ENCODE data around the gene FOXD4L3. TPM values are rescaled to one million over a fixed set of nuclear protein-coding genes. Genes with fewer than 3 reads are reported as not detected.
"Not testable (repeated sequence)": the region's sequence is repeated elsewhere in the genome, so short reads cannot be mapped to it uniquely, and the experiment has no call there.

Gene FOXD4L3
- total RNA-seq, 2 donors from 2014 or later: 0.15 TPM; not detected in 1

DNA sequence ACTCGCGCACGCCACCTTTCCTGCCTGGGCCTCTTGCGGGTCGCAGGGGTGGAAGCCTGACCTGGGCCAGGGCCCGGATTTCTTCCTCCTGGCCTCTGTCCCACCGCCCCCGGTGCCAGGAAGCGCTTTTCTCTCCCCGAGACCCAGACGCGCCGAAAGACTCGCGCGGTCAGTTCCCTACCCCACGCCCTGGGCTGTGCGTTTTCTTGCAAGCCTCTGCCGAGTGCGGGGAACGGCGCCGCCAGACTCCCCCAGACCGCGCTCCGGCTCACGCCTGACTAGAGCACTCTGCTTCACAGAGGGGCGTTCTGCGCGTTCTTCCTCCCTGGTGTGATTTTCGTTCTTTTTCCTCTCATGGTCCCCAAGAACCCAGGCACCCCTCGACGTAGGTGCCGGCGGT, 4.5 kb downstream of the FOXD4L3 start:
- peaks cover 10% of the 10 kb centered on the region for H3K27me3 ChIP-seq (ENCODE audit: control insufficient read depth, insufficient read depth, low read length, poor library complexity, severe bottlenecking)
- H3K27ac ChIP-seq (ENCODE audit: low read depth, low read length); H3K27ac Mint-ChIP-seq; DNase-seq; H3K4me1 ChIP-seq (ENCODE audit: control insufficient read depth, insufficient read depth, low read length); H3K9me3 ChIP-seq (ENCODE audit: control insufficient read depth, low read length); H3K36me3 Mint-ChIP-seq (ENCODE audit: low read depth); H3K4me1 Mint-ChIP-seq; H3K4me3 ChIP-seq (ENCODE audit: low read length); H3K36me3 ChIP-seq (ENCODE audit: control insufficient read depth, insufficient read depth, low read length); H3K9me3 Mint-ChIP-seq; H3K4me3 Mint-ChIP-seq; H3K9ac ChIP-seq (ENCODE audit: extremely low read depth, low read length, poor library complexity, severe bottlenecking): not testable (repeated sequence)
- WGBS, 2 experiments (ENCODE audit: insufficient coverage in 1 of 2, insufficient read length in 1 of 2): 12% methylated on average over 11 of the region's 35 CpGs; no CpG with 5 or more reads in 1 of the 2 experiments
- peaks cover 14% of the 10 kb centered on the region for H3K27me3 Mint-ChIP-seq (ENCODE audit: insufficient read depth)

DNA sequence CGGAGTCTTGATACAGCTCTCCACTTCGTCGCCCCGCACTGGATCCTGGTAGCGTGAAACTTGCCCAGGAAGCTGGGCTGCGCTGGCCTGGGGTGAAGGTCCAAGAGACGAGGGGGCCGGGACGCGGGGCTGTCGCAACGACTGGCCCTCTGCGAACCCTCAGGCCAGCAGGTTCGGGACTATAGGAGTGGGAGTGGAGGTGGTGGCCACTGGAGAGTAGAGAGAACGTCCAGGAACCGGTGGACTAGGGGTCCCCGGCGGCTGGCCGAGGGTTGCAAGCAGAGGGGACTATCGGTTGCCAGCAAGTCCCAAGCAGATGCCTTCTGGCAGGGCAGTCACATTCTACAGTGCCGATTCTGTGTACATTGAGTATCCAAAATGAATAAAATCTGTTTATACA, 5.0 kb downstream of the FOXD4L3 start:
- not testable (repeated sequence) for H3K4me1 ChIP-seq (ENCODE audit: control insufficient read depth, insufficient read depth, low read length); H3K36me3 ChIP-seq (ENCODE audit: control insufficient read depth, insufficient read depth, low read length); H3K36me3 Mint-ChIP-seq (ENCODE audit: low read depth); H3K9me3 Mint-ChIP-seq; H3K27ac Mint-ChIP-seq; H3K4me1 Mint-ChIP-seq; H3K4me3 ChIP-seq (ENCODE audit: low read length); H3K9me3 ChIP-seq (ENCODE audit: control insufficient read depth, low read length); DNase-seq; H3K4me3 Mint-ChIP-seq; H3K27ac ChIP-seq (ENCODE audit: low read depth, low read length); H3K9ac ChIP-seq (ENCODE audit: extremely low read depth, low read length, poor library complexity, severe bottlenecking)
- WGBS, 2 experiments (ENCODE audit: insufficient coverage in 1 of 2, insufficient read length in 1 of 2): 31 to 40% methylated on average over 6 to 16 of the region's 21 CpGs
- H3K27me3 Mint-ChIP-seq (ENCODE audit: insufficient read depth): peaks cover 14% of the 10 kb centered on the region
- H3K27me3 ChIP-seq (ENCODE audit: control insufficient read depth, insufficient read depth, low read length, poor library complexity, severe bottlenecking): peaks cover 10% of the 10 kb centered on the region

DNA sequence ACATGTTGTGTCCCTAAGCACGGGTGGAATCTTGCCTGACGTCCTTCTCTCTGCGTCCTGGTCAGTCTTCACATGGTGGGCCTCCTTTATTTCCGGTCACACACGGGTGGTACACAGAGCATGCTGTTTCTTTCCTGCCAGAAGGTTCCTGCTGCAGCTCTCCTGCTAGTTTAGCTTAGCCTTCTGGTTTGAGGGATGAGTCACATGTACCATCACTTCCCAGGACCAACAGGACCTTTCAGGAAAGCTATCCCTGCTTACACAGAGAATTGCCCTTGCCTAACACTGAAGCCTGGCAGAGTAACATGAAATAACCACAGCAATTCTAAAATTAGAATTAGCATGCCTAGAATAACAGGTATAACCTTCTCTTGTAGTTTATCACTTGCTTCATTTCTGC, 8.5 kb downstream of the FOXD4L3 start:
- not testable (repeated sequence) for H3K4me1 Mint-ChIP-seq; H3K4me3 Mint-ChIP-seq; H3K4me3 ChIP-seq (ENCODE audit: low read length); H3K36me3 Mint-ChIP-seq (ENCODE audit: low read depth); H3K27ac ChIP-seq (ENCODE audit: low read depth, low read length); DNase-seq; H3K27me3 Mint-ChIP-seq (ENCODE audit: insufficient read depth); H3K9me3 Mint-ChIP-seq; H3K27ac Mint-ChIP-seq; H3K4me1 ChIP-seq (ENCODE audit: control insufficient read depth, insufficient read depth, low read length); H3K9ac ChIP-seq (ENCODE audit: extremely low read depth, low read length, poor library complexity, severe bottlenecking); H3K36me3 ChIP-seq (ENCODE audit: control insufficient read depth, insufficient read depth, low read length); H3K9me3 ChIP-seq (ENCODE audit: control insufficient read depth, low read length)
- peaks cover 12% of the 10 kb centered on the region for H3K27me3 ChIP-seq (ENCODE audit: control insufficient read depth, insufficient read depth, low read length, poor library complexity, severe bottlenecking)
- WGBS, 2 experiments (ENCODE audit: insufficient coverage in 1 of 2, insufficient read length in 1 of 2): no CpG with 5 or more reads among the region's 5 CpGs

DNA sequence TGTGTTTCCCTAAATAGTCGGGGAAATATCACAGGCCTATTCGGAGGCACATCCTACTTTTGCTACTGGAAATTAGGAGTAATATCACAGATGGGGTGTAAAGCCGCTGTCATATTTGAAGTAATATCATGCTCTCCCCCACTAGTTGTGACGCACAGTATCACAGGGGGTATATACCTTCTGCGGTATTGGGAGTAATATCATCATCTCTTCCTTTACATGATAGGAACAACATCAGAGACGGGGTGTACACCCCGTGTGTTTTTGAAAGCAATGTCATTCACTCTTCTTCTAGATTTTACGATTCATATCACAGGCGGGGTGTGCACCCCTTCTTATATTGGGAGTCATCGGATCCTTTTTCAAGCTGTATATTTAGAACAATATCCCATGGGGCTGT, 15.5 kb downstream of the FOXD4L3 start:
- H3K4me1 Mint-ChIP-seq; H3K4me3 Mint-ChIP-seq; H3K36me3 Mint-ChIP-seq (ENCODE audit: low read depth); H3K36me3 ChIP-seq (ENCODE audit: control insufficient read depth, insufficient read depth, low read length); H3K9me3 Mint-ChIP-seq; H3K9ac ChIP-seq (ENCODE audit: extremely low read depth, low read length, poor library complexity, severe bottlenecking); H3K4me1 ChIP-seq (ENCODE audit: control insufficient read depth, insufficient read depth, low read length); H3K27ac Mint-ChIP-seq; H3K9me3 ChIP-seq (ENCODE audit: control insufficient read depth, low read length); H3K4me3 ChIP-seq (ENCODE audit: low read length); H3K27ac ChIP-seq (ENCODE audit: low read depth, low read length): not testable (repeated sequence)
- DNase-seq: peak; percentile 4
- H3K27me3 ChIP-seq (ENCODE audit: control insufficient read depth, insufficient read depth, low read length, poor library complexity, severe bottlenecking): peaks cover 11% of the 10 kb centered on the region
- WGBS, 2 experiments (ENCODE audit: insufficient coverage in 1 of 2, insufficient read length in 1 of 2): 67 to 80% methylated on average over 3 to 7 of the region's 10 CpGs
- peaks cover 11% of the 10 kb centered on the region for H3K27me3 Mint-ChIP-seq (ENCODE audit: insufficient read depth)

DNA sequence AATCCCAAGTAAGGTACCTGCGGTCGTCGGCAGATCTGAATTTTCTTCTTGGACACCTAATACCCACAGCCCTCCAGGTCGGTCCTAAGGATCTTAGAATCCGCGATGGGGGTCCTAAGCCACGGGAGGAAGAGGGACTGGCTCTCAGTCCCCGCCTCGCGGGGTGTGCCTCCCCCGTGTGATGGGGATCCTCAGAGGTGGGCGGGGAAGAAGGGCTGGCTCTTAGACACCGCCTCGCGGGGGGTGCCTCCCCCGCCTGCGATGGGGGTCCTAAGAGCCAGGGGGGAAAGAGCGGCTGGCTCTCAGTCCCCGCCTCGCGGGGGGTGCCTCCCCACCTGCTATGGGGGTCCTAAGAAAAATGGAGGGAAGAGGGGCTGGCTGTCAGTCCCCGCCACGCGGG, 21.1 kb downstream of the FOXD4L3 start:
- H3K9me3 Mint-ChIP-seq; H3K4me1 ChIP-seq (ENCODE audit: control insufficient read depth, insufficient read depth, low read length); H3K36me3 ChIP-seq (ENCODE audit: control insufficient read depth, insufficient read depth, low read length); H3K36me3 Mint-ChIP-seq (ENCODE audit: low read depth); H3K4me1 Mint-ChIP-seq; H3K27me3 ChIP-seq (ENCODE audit: control insufficient read depth, insufficient read depth, low read length, poor library complexity, severe bottlenecking); H3K4me3 ChIP-seq (ENCODE audit: low read length); H3K27ac ChIP-seq (ENCODE audit: low read depth, low read length); H3K27me3 Mint-ChIP-seq (ENCODE audit: insufficient read depth); H3K9ac ChIP-seq (ENCODE audit: extremely low read depth, low read length, poor library complexity, severe bottlenecking); H3K4me3 Mint-ChIP-seq; DNase-seq; H3K27ac Mint-ChIP-seq; H3K9me3 ChIP-seq (ENCODE audit: control insufficient read depth, low read length): not testable (repeated sequence)
- WGBS, 2 experiments (ENCODE audit: insufficient coverage in 1 of 2, insufficient read length in 1 of 2): 40% methylated on average over 2 of the region's 24 CpGs; no CpG with 5 or more reads in 1 of the 2 experiments

DNA sequence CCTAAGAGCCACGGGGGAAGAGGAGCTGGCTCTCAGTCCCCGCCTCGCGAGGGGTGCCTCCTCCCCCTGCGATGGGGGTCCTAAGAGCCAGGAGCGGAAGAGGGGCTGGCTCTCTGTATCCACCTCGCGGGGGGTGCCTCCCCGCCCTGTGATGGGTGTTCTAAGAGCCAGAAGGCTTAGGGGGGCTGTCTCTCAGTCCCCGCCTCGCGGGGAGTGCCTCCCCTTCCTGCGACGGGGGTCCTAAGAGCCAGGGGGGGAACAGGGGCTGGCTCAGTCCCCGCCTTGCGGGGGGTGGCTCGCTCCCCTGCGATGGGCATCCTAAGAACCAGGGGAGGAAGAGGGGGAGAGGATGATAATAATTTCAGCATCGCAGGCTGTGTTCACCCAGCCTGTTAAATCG, 21.9 kb downstream of the FOXD4L3 start:
- H3K9me3 Mint-ChIP-seq; H3K27me3 Mint-ChIP-seq (ENCODE audit: insufficient read depth); H3K9ac ChIP-seq (ENCODE audit: extremely low read depth, low read length, poor library complexity, severe bottlenecking); DNase-seq; H3K36me3 ChIP-seq (ENCODE audit: control insufficient read depth, insufficient read depth, low read length); H3K27me3 ChIP-seq (ENCODE audit: control insufficient read depth, insufficient read depth, low read length, poor library complexity, severe bottlenecking); H3K4me1 ChIP-seq (ENCODE audit: control insufficient read depth, insufficient read depth, low read length); H3K9me3 ChIP-seq (ENCODE audit: control insufficient read depth, low read length); H3K4me3 ChIP-seq (ENCODE audit: low read length); H3K4me3 Mint-ChIP-seq; H3K4me1 Mint-ChIP-seq; H3K27ac Mint-ChIP-seq; H3K27ac ChIP-seq (ENCODE audit: low read depth, low read length); H3K36me3 Mint-ChIP-seq (ENCODE audit: low read depth): not testable (repeated sequence)
- WGBS, 2 experiments (ENCODE audit: insufficient coverage in 1 of 2, insufficient read length in 1 of 2): no CpG with 5 or more reads among the region's 20 CpGs

DNA sequence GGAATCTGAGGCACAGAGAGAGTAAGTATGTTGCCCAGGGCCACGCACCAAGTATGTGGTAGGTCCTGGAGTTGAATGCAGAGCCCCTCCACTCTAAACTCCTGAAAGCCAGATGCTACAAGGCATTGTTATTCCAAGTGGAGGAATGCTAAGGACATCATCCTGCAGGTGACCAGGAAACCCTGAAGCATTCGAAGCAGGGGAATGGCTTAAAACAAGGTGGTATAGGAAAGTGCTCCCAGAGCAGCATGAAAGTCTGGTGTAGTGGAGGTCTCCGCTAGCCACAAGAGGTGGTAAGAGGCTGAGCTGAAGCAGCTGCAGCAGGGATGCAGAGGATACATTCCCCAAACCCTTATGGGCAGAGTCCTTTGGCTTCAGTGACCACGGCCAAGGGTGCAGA, 26.4 kb downstream of the FOXD4L3 start:
- DNase-seq; H3K27ac Mint-ChIP-seq; H3K36me3 ChIP-seq (ENCODE audit: control insufficient read depth, insufficient read depth, low read length); H3K4me1 ChIP-seq (ENCODE audit: control insufficient read depth, insufficient read depth, low read length); H3K4me3 ChIP-seq (ENCODE audit: low read length); H3K27ac ChIP-seq (ENCODE audit: low read depth, low read length); H3K36me3 Mint-ChIP-seq (ENCODE audit: low read depth); H3K4me1 Mint-ChIP-seq; H3K9ac ChIP-seq (ENCODE audit: extremely low read depth, low read length, poor library complexity, severe bottlenecking); H3K27me3 ChIP-seq (ENCODE audit: control insufficient read depth, insufficient read depth, low read length, poor library complexity, severe bottlenecking); H3K9me3 ChIP-seq (ENCODE audit: control insufficient read depth, low read length); H3K9me3 Mint-ChIP-seq; H3K4me3 Mint-ChIP-seq: not testable (repeated sequence)
- 47% methylated on average over 1 of the region's 4 CpGs; no CpG with 5 or more reads in 1 of the 2 experiments for WGBS, 2 experiments (ENCODE audit: insufficient coverage in 1 of 2, insufficient read length in 1 of 2)
- peaks cover 15% of the 10 kb centered on the region for H3K27me3 Mint-ChIP-seq (ENCODE audit: insufficient read depth)
